ENCODE results near the gene MYH9. TPM values are rescaled to one million over a fixed set of nuclear protein-coding genes. Genes with fewer than 3 reads are reported as not detected.
A peak's percentile ranks its signal among the peaks of the same experiment; 100 is the strongest.

The MYH9 gene
- total and polyA plus RNA-seq, 4 donors: 32.3 to 150 (median 98.7) TPM

DNA sequence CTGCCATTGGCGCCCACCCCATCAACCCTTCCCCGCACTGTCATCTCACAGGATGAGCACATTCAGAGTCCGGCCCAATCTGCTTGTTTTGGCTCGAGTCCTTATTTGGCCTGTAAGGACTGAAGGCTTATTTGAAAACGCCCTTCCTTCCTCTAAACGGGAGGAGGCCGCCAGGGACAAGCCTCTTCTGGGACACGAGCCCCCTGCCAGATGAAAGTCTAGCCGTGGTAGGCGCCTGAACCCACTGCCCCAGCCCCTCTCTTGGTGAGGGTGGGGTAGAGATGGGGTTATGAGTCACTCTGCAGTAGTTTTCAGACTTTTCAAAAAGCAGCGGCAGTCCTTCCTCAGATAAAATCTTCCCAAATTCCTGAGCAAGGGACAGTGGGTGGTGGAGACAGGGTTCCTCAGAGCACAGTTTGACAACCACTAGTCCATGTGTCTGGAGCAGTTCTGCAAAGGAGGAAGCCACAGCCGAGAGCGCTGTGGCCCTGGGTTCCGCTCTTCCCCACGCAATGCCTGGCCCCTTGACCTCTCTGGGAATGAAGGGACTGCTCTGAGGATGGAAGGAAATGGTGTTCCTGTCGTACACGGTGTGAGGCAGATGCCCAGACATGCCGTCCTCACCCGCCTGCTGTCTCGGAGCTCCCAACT, 57.0 kb downstream of the MYH9 start:
- Histone ChIP-seq H3K27ac (ENCODE audit: low read depth in 1 of 2, low read length in 2 of 2) (peak overlapping the region; percentile 75 to 90), H3K36me3 (ENCODE audit: control insufficient read depth in 4 of 4, insufficient read depth in 3 of 4, low read depth in 1 of 4, low read length in 3 of 4) (peaks cover 1 to 33% (median 30%) of the 10 kb centered on the region in 4 donors), H3K9me3 (ENCODE audit: control insufficient read depth in 4 of 4, low read length in 3 of 4) (no peaks in the 10 kb centered on the region), H3K4me3 (ENCODE audit: low read depth in 1 of 3, low read length in 3 of 3) (no peak overlapping the region), H3K4me1 (ENCODE audit: control insufficient read depth in 4 of 4, insufficient read depth in 4 of 4, low read length in 3 of 4) (peaks cover 16 to 63% (median 33%) of the 10 kb centered on the region in 4 donors), H3K27me3 (ENCODE audit: control insufficient read depth in 4 of 4, insufficient read depth in 4 of 4, low read length in 3 of 4) (no peaks in the 10 kb centered on the region), H3K9ac (ENCODE audit: low read depth in 1 of 2, low read length in 2 of 2) (peak overlapping the region in 1 of 2 donors; percentile 39)
- no peak for TF ChIP-seq FOXA2 (IDR thresholded peaks at IDR 0.05)
- no peak for TF ChIP-seq HNF4A (conservative IDR thresholded peaks at IDR 0.05)
- no peak for TF ChIP-seq ATF3 (IDR thresholded peaks at IDR 0.05)
- no peak for TF ChIP-seq JUND (IDR thresholded peaks at IDR 0.05)
- no peak for TF ChIP-seq GABPA (IDR thresholded peaks at IDR 0.05 in 1 of 2, conservative IDR thresholded peaks at IDR 0.05 in 1 of 2)
- no peak for TF ChIP-seq MAX (IDR thresholded peaks at IDR 0.05)
- peak in 1 of 2 donors; percentile 10 for TF ChIP-seq RAD21 (IDR thresholded peaks at IDR 0.05)
- peak; percentile 25 for TF ChIP-seq SP1 (IDR thresholded peaks at IDR 0.05)
- no peak for TF ChIP-seq FOXA1 (IDR thresholded peaks at IDR 0.05)
- TF ChIP-seq RXRA (IDR thresholded peaks at IDR 0.05): peak in 1 of 2 donors; percentile 6
- TF ChIP-seq, protein P1, sequence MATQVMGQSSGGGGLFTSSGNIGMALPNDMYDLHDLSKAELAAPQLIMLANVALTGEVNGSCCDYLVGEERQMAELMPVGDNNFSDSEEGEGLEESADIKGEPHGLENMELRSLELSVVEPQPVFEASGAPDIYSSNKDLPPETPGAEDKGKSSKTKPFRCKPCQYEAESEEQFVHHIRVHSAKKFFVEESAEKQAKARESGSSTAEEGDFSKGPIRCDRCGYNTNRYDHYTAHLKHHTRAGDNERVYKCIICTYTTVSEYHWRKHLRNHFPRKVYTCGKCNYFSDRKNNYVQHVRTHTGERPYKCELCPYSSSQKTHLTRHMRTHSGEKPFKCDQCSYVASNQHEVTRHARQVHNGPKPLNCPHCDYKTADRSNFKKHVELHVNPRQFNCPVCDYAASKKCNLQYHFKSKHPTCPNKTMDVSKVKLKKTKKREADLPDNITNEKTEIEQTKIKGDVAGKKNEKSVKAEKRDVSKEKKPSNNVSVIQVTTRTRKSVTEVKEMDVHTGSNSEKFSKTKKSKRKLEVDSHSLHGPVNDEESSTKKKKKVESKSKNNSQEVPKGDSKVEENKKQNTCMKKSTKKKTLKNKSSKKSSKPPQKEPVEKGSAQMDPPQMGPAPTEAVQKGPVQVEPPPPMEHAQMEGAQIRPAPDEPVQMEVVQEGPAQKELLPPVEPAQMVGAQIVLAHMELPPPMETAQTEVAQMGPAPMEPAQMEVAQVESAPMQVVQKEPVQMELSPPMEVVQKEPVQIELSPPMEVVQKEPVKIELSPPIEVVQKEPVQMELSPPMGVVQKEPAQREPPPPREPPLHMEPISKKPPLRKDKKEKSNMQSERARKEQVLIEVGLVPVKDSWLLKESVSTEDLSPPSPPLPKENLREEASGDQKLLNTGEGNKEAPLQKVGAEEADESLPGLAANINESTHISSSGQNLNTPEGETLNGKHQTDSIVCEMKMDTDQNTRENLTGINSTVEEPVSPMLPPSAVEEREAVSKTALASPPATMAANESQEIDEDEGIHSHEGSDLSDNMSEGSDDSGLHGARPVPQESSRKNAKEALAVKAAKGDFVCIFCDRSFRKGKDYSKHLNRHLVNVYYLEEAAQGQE (IDR thresholded peaks at IDR 0.05): no peak
- TF ChIP-seq NR2F2 (IDR thresholded peaks at IDR 0.05): peak; percentile 81
- no peak for DNase-seq (ENCODE audit: low spot score)
- 43% methylated on average over 20 of the region's 20 CpGs for WGBS

- Histone ChIP-seq H3K9me3 (ENCODE audit: control insufficient read depth in 4 of 4, low read length in 3 of 4) (no peaks in the 10 kb centered on the region), H3K9ac (ENCODE audit: low read depth in 1 of 2, low read length in 2 of 2) (peak overlapping the region in 1 of 2 donors; percentile 4), H3K27me3 (ENCODE audit: control insufficient read depth in 4 of 4, insufficient read depth in 4 of 4, low read length in 3 of 4) (no peaks in the 10 kb centered on the region), H3K36me3 (ENCODE audit: control insufficient read depth in 4 of 4, insufficient read depth in 3 of 4, low read depth in 1 of 4, low read length in 3 of 4) (peaks cover 1 to 37% (median 33%) of the 10 kb centered on the region in 4 donors), H3K27ac (ENCODE audit: low read depth in 1 of 2, low read length in 2 of 2) (peak overlapping the region; percentile 75 to 90), H3K4me1 (ENCODE audit: control insufficient read depth in 4 of 4, insufficient read depth in 4 of 4, low read length in 3 of 4) (peaks cover 19 to 66% (median 35%) of the 10 kb centered on the region in 4 donors), H3K4me3 (ENCODE audit: low read depth in 1 of 3, low read length in 3 of 3) (no peak overlapping the region)
- DNase-seq (ENCODE audit: low spot score): no peak
- TF ChIP-seq, protein P2, sequence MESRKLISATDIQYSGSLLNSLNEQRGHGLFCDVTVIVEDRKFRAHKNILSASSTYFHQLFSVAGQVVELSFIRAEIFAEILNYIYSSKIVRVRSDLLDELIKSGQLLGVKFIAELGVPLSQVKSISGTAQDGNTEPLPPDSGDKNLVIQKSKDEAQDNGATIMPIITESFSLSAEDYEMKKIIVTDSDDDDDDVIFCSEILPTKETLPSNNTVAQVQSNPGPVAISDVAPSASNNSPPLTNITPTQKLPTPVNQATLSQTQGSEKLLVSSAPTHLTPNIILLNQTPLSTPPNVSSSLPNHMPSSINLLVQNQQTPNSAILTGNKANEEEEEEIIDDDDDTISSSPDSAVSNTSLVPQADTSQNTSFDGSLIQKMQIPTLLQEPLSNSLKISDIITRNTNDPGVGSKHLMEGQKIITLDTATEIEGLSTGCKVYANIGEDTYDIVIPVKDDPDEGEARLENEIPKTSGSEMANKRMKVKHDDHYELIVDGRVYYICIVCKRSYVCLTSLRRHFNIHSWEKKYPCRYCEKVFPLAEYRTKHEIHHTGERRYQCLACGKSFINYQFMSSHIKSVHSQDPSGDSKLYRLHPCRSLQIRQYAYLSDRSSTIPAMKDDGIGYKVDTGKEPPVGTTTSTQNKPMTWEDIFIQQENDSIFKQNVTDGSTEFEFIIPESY (IDR thresholded peaks at IDR 0.05): no peak
- TF ChIP-seq, protein P1 (IDR thresholded peaks at IDR 0.05): no peak
- TF ChIP-seq EGR1 (IDR thresholded peaks at IDR 0.05; ENCODE audit: low read depth in 2 of 2): no peak
- TF ChIP-seq RXRA (IDR thresholded peaks at IDR 0.05): no peak
- 90% methylated on average over 9 of the region's 9 CpGs for WGBS
Measured at GRCh38 chr22:36330127-36330526, 57.6 kb downstream of the MYH9 start.
